Astrocyte (in vitro differentiated cells and primary cell): ENCODE data around the gene KCNC1.

Source experiments
- CTCF ChIP-seq: IDR thresholded peaks from 2 replicates; pipeline ENCODE4 v1.5.1; 2011; ENCODE audit warnings: low read depth, mild to moderate bottlenecking, inconsistent platforms, low read length, moderate library complexity; ENCODE audit not compliant: insufficient read depth
- EZH2 ChIP-seq: IDR thresholded peaks from 2 replicates; pipeline ENCODE4 v1.6.1; 2012; ENCODE audit warnings: mild to moderate bottlenecking, low read length, inconsistent platforms; ENCODE audit not compliant: insufficient read depth

DNA sequence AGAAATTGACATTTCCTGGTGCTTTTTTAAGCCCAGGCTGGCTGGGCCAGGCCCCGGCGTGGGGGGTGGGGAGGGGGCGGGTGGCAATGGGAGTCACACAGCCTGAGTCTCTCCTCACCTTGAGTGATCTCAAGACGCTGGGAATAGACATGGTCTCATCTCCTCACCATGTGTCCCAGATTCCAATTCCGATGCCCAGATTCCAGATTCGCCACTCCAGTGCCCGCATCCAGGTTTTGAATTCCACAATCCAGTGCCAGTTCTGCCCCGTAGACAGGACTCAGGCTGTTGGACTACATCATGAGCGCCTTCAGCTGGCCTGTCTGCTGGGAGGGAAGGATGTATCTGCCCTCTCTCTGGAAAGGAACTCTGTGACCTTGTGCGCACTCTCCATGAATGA, 19.1 kb downstream of the KCNC1 start:
- TF ChIP-seq CTCF (no peak), EZH2 (no peak)
